Measurements from ENCODE around the gene ZNF592.

GRCh38 chr15:84828086-84828908 is 79.9 kb downstream of the ZNF592 start:
- no peak for TF ChIP-seq REST (tag by site-specific recombination; IDR thresholded peaks at IDR 0.05)
- TF ChIP-seq ZNF580 (tag by site-specific recombination; IDR thresholded peaks at IDR 0.05), result no peak
- no peak for TF ChIP-seq CTCF (tag by site-specific recombination; IDR thresholded peaks at IDR 0.05)
